ENCODE measurements around the gene CYP17A1.

CYP17A1 gene

DNA sequence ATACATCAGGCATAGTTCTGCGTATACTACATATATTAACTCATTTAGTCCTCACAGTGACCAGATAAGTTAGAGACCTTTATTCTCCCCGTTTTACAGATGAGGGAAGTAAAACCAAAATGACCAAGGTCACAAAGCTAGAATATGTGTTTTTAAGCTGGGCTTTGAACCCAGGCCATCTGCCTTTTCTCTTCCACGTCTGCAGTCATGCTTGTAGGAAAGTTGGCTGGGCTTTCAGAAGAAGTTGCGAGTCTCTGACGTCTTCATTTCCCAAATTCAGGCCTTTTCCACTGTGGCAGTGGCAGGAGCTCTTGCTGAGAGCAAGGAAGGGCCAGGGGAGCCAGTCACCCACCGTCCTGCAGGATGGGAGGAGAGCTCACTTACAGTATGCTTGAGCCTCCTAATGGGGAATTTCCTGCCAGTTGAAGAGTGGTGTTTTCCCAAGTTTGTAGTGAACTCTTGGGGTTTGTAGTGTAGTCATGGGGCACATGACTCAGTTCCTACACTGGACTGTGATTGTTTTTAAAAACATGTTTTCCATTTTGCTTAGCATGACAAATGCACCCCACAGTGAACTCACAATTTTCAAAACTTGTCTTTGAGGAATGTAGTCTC lies 34.2 kb downstream of the CYP17A1 start:
- DNase-seq, result no peak

DNA sequence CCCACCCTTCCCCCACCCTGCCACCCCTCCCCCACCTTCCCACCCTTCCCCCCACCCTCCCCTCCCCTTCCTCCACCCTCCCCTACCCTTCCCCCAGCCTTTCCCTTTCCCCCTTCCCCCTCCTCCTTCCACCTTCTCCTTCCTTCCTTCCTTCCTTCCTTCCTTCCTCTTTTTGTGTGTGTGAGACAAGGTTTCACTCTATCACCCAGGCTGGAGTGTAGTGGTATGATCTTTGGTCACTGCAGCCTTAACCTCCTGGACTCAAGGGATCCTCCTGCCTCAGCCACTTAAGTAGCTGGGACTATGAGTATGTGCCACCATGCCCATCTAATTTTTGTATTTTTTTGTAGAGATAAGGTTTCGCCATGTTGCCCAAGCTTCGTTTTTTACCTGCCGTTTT lies 35.2 kb downstream of the CYP17A1 start:
- DNase-seq, result no peak

DNA sequence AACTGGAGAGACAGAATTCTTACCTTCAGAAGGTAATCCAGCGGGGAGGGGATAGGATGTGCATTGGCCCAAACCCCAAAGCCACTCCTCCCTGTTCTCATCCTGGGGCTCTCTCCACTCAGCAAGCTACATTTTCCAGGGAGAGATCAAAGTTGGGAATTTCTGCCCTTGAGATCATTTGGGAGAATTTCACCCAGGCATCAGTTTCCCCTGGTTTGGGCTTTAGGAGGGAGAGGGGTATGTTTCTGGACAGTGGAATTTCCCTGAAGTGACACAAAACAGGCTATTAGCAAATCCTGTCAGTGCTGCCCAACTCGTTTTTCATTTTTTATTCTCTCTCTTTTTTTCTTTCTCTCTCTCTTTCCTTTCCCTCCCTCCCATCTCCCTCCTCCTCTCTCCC lies 35.7 kb downstream of the CYP17A1 start:
- no peak for DNase-seq

- DNase-seq, result no peak
Observed at GRCh38 chr10:102800611-102801335, 36.4 kb downstream of the CYP17A1 start.

- DNase-seq, result no peak
Observed at GRCh38 chr10:102799691-102800471, 37.3 kb downstream of the CYP17A1 start.

DNA sequence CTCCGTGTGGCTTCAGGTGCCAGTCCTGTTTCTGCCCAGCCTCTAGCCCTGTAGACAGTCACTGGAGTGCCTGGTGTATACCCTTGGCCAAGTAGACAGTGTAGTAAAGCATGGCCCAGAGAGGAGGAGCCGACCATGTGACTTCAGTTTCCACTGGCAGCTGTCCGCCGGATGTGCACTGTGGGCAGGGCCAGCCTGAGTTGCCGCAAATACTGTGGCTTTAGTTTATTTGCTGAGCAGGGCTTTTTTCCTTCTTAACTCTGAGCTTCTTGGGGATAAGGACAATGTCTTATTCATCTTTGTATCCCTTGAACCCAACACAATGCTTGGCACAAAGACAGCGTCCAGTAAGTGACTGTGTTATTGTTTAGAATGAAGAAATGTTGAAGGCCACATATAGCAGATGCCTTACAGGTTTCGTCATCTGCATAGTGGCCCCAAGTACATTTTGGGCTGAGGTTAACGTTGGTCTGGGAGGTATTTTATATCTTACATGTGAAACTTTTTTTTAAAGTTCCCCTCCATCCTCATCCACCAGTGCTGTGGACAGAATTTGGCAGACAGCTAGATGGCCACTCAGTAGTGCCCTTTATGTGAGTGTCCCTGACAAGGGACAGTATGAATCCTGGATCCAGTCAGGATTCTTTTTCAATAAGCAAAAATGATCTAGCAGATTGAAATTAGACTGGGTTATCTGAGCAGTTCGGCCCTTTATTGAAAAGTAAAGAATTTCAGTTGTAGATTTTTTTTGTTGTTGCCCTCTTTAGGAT lies 40.6 kb downstream of the CYP17A1 start:
- DNase-seq, result no peak

GRCh38 chr10:102795453-102796406 lies 41.5 kb downstream of the CYP17A1 start:
- no peak for DNase-seq

DNA sequence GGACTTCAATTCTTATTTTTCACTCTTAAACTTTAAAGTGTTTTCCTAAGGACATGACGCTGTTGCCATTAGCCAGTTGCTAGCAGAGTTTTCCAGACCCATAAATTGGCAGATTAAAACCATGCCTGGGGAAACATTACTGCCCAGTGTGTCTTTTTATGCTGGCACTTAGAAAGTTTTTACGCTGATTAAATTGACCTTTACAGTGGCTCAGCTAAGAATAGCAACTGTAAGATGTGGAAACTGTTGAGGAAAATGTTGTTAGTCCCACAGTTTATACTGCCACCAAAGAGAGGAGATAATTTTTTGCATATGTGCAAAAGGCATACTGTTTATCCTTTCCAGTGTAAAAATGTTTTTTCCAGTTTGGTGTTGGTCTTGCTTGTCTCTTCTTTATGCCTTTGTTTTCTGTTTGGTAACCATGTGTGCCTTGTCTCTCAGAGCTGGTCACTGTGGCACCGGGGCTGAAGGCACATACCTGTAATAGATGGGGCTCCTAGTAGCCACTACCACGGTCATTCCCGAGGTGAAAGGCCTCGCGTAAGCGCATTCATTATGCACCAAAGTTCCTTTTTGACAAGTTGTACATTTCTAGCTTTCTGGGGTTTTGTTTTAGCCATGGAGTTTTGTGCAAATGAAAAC lies 45.3 kb downstream of the CYP17A1 start:
- no peak for DNase-seq

GRCh38 chr10:102785818-102786217 lies 51.4 kb downstream of the CYP17A1 start:
- DNase-seq, result no peak

DNA sequence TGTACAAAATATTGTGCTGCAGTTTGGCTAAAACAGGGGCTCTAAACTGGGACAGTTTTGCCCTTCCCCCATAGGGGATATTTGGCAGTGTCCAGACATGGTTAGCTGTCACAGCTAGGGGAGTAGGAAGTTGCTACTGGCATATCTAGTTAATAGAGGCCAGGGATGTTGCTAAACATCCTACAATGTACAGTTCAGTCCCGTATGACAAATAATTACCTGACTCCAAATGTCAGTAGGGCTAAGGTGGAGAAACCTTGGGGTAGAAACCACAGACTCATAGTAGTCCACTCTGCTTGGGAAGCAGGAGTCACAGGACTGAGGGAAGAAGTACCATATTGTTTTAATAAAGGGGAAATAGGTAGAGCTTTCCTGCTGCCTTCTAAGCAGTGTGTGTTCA lies 53.6 kb downstream of the CYP17A1 start:
- no peak for DNase-seq

DNA sequence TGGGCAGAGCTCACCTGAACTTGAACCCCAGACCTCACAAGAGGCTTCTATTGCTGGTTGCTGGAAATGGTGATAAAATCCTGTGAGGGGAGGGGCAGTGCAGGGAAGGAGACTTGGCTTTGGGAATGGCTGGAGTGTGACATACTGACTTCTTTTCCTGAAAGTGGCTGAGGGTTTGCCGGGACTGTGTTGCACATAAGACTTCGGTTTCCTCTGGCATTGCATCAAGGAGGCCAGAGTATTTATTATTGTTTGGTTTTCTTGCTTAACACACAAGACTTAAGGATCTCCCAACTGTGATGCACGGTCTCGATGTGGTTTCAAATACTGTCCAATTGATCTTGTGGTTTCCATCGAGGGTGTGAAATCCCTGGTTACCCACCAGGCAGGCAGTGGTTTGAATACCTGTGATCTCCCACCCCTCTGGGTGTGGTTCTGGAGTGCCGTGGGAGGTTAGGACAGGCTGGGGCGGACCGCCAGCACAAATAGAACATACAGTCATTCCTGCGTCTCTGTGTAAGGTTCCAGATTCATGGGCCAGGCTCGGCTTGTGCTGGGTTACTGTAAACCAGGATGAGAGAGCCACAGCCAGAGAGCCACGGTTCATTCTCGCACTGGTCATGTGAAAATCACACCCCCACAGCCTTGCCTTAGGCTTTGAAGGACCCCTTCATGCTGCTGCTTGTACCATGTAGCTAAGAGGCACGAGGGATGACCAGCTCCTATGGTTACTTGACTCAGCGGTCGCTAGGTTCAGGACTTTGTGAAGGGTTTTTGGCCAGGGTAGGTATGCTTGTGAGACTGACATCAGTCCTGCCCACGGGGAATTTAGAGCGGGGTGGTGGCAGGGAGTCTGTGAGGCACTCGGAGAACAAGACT lies 54.3 kb downstream of the CYP17A1 start:
- DNase-seq, result no peak

DNA sequence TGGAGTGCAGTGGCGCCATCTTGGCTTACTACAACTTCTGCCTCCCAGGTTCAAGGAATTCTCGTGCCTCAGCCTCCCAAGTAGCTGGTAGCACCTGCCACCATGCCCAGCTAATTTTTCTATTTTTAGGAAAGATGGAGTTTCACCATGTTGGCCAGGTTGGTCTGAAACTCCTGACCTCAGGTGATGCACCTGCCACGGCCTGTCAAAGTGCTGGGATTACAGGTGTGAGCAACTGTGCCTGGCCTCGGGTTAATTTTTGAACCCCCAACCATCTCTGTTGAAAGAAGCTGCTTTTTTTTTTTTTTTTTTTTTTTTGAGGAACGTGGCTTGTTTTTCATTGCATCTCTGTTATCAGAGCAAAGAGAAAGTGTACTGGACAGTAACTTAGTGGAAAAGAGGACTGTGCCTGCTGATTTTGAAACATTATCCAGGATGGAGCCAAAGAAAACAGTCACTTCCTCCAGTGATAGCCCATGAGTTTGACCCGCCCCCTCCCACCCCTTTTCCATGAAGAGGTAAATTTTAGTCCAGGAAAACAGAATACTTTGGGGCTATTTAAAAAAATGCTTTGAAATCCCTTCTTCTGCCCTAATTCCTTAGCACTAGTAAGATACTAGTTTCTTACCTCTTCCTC lies 55.2 kb downstream of the CYP17A1 start:
- DNase-seq, result no peak

DNA sequence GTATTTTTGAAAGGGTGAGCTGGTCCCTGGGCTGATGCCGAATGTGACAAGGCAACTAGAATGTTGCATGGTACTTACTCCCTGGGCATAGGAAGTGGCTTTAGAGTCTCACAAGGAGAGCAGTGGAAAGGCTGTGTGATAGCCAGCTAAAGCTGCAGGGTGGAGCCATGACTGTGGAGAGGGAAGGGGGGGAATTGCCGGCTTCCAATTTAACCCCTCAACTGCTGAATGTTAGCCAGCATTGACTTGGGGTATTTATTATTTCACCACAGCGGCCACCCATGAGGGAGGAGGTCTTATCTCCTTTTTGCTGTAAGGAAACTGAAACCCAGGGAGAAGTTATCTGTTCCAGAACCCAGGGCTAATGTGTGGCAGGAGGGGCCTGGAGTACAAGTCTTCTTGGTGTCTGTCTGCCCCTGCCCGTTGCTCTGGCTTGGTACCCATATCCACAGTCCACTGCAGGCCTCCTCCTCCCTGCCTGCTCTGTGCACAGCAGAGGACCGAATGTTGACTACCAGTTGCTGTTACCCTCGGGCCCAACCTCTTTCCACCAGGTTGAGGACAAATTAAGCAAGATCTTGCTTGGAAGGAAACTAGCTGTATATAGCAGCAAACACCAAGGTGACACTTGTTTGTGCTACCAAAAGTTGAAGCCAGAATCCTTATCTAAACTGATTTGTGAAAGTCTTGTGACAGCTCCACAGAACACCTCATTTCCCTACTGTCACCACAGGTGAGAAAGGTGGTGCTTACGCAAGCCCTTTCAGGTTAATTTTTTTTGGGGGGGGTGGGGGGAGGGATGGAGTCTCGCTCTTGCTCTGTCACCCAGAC lies 55.9 kb downstream of the CYP17A1 start:
- no peak for DNase-seq
